ENCODE data around the gene SWAP70. TPM values are rescaled to one million over a fixed set of nuclear protein-coding genes. Genes with fewer than 3 reads are reported as not detected.

SWAP70 gene
- total RNA-seq, 1 donor from 2014 or later, result 19.1 TPM

- TF ChIP-seq CTCF (IDR thresholded peaks at IDR 0.05; ENCODE audit: unreplicated experiment), result no peak
- DNase-seq (ENCODE audit: low spot score, unreplicated experiment), result no peak
- no peaks in the 10 kb centered on the region for H3K9me3 Mint-ChIP-seq (ENCODE audit: low read depth)
- no peaks in the 10 kb centered on the region for H3K27me3 Mint-ChIP-seq
- no peak overlapping the region for H3K27ac Mint-ChIP-seq
- H3K4me3 Mint-ChIP-seq (ENCODE audit: low read depth), result no peak overlapping the region
- no peaks in the 10 kb centered on the region for H3K4me1 Mint-ChIP-seq (ENCODE audit: low read depth)
- no peaks in the 10 kb centered on the region for H3K36me3 Mint-ChIP-seq (ENCODE audit: insufficient read depth)
Measured at GRCh38 chr11:9639099-9639498, 24.8 kb upstream of the SWAP70 start.

GRCh38 chr11:9639985-9640384 is 23.9 kb upstream of the SWAP70 start:
- Mint-ChIP-seq H3K27me3 (no peaks in the 10 kb centered on the region), H3K9me3 (ENCODE audit: low read depth) (no peaks in the 10 kb centered on the region), H3K27ac (no peak overlapping the region), H3K4me3 (ENCODE audit: low read depth) (no peak overlapping the region), H3K36me3 (ENCODE audit: insufficient read depth) (no peaks in the 10 kb centered on the region), H3K4me1 (ENCODE audit: low read depth) (no peaks in the 10 kb centered on the region)
- TF ChIP-seq CTCF (IDR thresholded peaks at IDR 0.05; ENCODE audit: unreplicated experiment), result no peak
- DNase-seq (ENCODE audit: low spot score, unreplicated experiment), result no peak

GRCh38 chr11:9642894-9643293 is 21.0 kb upstream of the SWAP70 start:
- Mint-ChIP-seq H3K4me1 (ENCODE audit: low read depth) (no peaks in the 10 kb centered on the region), H3K27me3 (no peaks in the 10 kb centered on the region), H3K27ac (no peak overlapping the region), H3K4me3 (ENCODE audit: low read depth) (no peak overlapping the region), H3K36me3 (ENCODE audit: insufficient read depth) (no peaks in the 10 kb centered on the region), H3K9me3 (ENCODE audit: low read depth) (peaks cover 4% of the 10 kb centered on the region)
- TF ChIP-seq CTCF (IDR thresholded peaks at IDR 0.05; ENCODE audit: unreplicated experiment), result no peak
- DNase-seq (ENCODE audit: low spot score, unreplicated experiment), result no peak

DNA sequence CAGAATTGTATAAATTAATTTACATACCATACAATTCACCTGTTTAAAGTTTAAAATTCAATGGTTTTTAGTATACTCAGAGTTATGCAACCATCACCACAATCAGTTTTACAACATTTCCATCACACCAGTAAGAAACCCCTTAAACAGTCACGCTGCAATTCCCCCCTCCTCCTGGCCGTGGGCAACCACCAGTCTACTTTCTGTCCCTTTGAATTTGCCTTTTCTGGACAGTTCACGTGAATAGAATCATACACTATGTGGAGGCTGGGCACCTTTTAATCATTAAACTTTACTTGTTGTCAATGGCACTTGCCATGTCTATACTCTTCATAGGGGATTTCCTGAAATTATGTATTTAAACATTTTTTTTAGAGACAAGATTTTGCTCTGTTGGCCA is 20.1 kb upstream of the SWAP70 start:
- no peak overlapping the region for H3K4me3 Mint-ChIP-seq (ENCODE audit: low read depth)
- no peak for TF ChIP-seq CTCF (IDR thresholded peaks at IDR 0.05; ENCODE audit: unreplicated experiment)
- no peaks in the 10 kb centered on the region for H3K4me1 Mint-ChIP-seq (ENCODE audit: low read depth)
- peaks cover 8% of the 10 kb centered on the region for H3K9me3 Mint-ChIP-seq (ENCODE audit: low read depth)
- H3K36me3 Mint-ChIP-seq (ENCODE audit: insufficient read depth), result no peaks in the 10 kb centered on the region
- no peak for DNase-seq (ENCODE audit: low spot score, unreplicated experiment)
- H3K27ac Mint-ChIP-seq, result no peak overlapping the region
- H3K27me3 Mint-ChIP-seq, result no peaks in the 10 kb centered on the region

DNA sequence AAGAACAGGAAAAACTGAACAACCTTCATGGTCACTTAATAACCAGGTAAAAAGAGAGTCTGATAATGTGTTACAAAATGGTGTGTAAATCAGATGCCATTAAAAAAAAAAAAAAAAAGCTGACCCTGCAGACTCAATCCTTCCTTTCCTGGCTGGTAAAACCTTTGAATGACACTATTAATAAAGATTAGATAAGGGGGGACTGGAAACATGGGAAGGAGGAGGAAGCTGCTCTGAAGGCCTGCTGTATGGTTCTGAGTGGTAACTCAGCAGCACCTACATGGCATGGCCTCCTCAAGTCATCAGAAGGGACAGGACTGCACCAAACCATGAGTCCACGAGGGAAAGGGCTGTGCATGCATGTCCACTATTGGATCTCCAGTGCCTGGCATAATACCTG is 18.0 kb upstream of the SWAP70 start:
- H3K4me1 Mint-ChIP-seq (ENCODE audit: low read depth), result no peaks in the 10 kb centered on the region
- H3K9me3 Mint-ChIP-seq (ENCODE audit: low read depth), result peaks cover 8% of the 10 kb centered on the region
- no peak for TF ChIP-seq CTCF (IDR thresholded peaks at IDR 0.05; ENCODE audit: unreplicated experiment)
- no peaks in the 10 kb centered on the region for H3K27me3 Mint-ChIP-seq
- H3K27ac Mint-ChIP-seq, result no peak overlapping the region
- H3K4me3 Mint-ChIP-seq (ENCODE audit: low read depth), result no peak overlapping the region
- H3K36me3 Mint-ChIP-seq (ENCODE audit: insufficient read depth), result no peaks in the 10 kb centered on the region
- DNase-seq (ENCODE audit: low spot score, unreplicated experiment), result no peak
